Iris pigment epithelial cell (primary cell): ENCODE measurements around the gene HOOK1.
"Not testable (repeated sequence)": the region's sequence is repeated elsewhere in the genome, so short reads cannot be mapped to it uniquely, and the experiment has no call there.

Source experiments
- DNase-seq: peaks from one replicate; pipeline ENCODE4 v3.0.0-alpha.2; 2011; ENCODE audit warnings: low read depth

Gene HOOK1

DNA sequence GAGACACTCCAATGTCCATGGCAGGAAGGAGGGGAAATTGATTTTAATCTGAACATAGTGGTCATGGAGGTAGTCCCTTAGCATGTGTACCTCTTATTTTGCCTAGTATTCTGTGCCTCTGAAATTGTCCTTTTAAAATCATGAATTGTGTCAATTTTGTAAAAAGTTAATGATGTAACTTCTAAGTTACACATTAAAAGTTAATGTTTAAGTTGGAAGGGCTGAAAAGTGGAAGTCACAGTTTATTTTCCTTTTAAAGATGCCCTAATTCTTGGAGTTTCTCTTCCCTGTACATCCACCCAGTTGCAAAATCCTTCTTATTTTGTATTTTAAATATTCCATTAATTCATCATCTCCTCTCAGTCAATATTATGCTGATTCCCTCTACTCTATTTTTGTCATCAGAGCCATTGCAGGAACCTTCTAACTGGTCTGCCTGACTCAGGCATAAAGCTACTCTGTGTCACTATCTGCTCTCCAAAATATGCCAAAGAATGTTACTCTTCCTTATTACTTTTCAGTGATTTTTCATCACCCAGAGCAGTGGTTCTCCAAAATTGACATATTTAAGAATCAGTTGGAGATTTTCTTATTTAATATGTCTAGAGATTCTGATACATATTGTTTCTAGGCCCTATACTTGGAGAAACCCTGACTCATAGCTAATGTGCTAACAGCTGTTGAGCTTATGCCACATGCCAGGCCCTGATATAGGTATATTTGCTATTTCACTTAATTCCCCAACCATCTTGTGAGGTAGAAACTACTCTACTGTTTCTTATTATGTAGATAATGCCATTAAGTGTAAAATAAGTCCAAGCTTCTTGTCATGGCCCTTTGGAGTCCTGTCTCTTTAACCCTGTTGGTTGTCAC, 5.1 kb downstream of the HOOK1 start:
- DNase-seq, result no peak

DNA sequence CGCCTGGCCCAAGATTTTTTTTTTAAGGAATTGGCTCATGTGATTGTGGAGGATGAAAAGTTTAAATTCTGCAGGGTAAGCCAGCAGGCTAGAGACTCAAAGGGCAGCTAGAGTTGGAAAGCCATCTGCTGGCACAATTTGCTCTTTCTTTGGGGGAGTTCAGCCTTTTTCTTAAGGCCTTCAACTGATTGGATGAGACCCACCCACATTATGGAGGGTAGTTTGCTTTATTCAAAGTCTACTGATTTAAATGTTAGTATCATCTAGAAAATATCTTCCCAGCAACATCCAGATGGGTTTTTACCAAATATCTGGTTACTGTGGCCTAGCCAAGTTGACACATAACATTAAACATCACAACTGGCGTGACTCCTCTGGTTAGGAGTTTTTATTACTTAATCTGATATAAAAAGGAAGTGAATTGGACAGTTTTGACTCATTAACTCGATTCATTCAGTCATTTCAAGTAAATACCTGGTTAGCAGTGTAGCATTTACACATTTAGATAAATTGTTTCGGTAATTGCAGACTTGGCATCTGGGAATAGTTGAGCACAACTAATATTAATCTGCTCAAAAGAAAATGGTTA, 12.4 kb downstream of the HOOK1 start:
- no peak for DNase-seq

DNA sequence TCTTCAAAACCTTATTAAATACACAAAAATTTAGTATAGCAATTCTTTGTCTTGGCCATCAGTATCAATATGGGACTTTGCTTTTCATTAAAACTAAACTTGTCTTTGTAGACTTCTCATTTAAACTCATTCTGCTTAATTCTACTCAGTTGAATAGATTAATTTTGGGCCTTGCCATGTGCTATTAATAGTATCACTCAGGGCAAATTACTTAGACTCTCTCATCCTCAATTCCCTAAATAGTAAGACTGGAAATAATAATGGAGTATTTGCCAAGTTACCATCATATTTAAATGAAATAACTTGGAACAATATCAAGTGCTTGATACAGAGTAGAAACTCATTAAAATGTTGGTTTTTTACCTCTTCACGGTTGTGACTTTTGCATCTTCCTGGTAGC, 13.4 kb downstream of the HOOK1 start:
- DNase-seq, result no peak

- no peak for DNase-seq
Measured at GRCh38 chr1:59831529-59831928, 16.8 kb downstream of the HOOK1 start.

DNA sequence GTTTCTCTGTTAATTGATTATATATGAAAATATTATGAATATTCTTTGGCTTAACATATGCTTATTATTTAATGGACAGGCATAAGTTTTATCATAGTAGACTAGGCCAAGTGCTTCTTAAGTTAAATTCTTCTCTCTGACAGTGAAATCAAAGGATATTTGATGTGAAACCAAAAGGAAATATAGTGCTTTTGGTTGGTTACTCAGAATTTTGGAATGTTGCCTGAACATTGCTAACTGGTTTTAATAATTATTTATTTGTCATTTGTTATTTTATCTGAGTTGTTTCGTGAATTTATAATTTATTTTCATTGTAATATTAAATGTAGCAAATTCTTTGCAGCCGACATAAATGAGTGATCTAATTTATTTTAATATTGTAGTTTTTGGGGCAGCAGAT, 18.3 kb downstream of the HOOK1 start:
- DNase-seq, result no peak

DNA sequence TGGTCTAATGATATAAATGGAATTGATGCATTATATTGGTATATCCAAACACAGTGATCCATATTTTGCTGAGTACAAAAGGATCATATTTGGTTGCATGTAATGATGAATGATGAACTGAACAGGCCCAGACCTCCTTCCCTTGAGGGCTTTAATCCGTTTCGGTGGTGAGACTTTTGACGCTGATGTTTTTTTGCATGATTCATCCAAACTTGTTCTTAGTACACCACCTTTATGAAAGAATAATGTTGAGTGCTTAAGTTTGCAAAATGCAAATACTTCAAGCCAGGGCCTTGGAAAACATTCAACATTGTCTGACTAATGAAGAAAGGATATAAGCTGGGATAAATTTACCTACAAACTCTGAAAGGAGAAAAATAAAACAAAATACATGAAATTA, 19.2 kb downstream of the HOOK1 start:
- DNase-seq, result no peak

- DNase-seq, result not testable (repeated sequence)
Measured at GRCh38 chr1:59837857-59838256, 23.1 kb downstream of the HOOK1 start.

GRCh38 chr1:59845091-59845490, 30.3 kb downstream of the HOOK1 start:
- DNase-seq, result no peak

DNA sequence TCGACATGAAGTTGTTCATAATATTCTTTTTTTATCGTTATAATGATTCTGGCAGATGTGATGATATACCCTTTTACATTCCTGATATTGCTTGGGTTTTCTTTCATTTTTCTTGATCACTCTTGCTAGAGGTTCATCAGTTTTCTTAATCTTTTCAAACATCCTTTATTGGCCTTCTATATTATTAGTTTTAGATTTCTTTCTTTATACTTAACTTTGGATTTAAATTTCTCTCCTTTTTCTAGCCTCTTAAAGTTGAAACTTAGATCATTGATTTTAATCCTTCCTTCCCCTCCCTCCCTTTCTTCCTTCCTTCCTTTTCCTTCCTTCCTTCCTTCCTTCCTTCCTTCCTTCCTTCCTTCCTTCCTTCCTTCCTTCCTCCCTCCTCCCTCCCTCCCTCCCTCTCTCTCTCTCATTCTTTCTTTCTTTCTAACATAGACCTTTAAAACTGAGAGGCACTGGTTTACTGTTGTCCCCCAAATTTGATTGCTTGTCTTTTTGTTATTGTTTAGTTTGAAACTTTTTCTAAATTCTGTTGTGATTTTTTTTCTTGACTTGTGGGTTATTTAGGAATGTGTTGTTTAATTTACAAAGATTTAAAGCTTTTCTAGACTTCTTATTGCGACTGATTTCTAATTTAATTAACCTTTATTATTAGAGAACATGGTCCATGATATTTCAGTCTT, 31.6 kb downstream of the HOOK1 start:
- no peak for DNase-seq

- no peak for DNase-seq
Measured at GRCh38 chr1:59846895-59847282, 32.1 kb downstream of the HOOK1 start.

DNA sequence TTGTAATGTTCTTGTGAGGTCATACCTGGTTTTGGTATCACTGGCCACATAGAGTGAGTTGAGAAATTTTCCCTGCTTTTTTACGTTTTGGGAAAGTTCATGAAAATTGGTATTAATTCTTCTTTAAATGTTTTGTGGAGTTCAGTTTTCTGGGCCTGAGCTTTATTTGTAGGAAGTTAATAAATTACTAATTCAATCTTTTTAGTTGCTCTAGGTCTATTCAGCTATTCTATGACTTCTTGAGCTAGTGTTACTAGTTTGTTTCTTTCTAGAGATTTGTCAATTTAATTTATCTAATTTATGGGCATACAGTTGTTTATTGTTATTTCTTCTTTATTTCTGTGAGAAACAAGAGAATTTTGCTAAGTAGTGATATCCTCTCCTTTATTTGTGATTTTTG, 37.4 kb downstream of the HOOK1 start:
- DNase-seq, result no peak

DNA sequence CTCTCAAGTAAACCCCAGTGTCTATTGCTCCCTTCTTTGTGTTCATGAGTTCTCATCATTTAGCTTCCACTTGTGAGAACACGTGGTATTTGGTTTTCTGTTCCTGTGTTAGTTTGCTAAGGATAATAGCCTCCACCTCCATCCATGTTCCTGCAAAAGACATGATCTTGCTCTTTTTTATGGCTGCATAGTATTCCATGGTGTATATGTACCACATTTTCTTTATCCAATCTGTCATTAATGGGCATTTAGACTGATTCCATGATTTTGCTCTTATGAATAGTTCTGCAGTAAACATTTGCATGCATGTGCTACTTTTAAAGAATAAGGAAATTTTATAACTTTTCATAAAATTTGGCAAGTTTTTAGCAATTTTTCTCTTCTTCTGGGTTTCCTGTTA, 40.5 kb downstream of the HOOK1 start:
- DNase-seq, result not testable (repeated sequence)

- DNase-seq, result no peak
Measured at GRCh38 chr1:59856725-59857338, 42.1 kb downstream of the HOOK1 start.

DNA sequence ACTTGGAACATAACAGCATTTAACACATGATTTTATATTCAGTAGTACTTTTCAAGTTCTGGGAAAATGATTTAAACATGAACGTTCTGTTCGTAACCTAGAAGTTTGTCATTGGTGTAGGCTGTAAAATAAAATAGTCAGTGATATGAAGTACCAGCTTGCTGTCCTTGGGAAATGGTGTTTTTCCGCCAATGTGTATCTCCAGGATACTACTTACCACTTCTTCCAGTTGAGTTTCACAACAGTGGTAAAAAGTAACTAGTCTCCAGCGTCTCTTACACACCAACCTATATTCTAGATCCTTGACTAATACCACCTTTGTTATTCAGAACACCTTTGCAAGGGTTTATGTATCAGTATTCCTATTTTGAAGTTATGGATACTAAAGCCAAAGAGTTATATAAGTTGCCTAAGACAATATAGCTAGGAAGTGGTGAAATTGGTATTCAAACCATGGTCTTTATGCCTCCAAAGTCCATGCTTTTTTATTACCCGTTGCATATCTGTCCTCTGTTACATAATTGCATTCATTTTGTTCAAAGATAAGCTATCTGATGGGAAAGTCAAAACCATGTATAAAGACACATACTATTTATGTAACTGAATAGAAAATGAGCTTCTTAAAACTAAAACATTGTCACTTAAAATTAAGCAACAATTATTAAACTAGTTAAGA, 43.1 kb downstream of the HOOK1 start:
- no peak for DNase-seq

GRCh38 chr1:59866462-59866861, 51.7 kb downstream of the HOOK1 start:
- no peak for DNase-seq

GRCh38 chr1:59871746-59872145, 57.0 kb downstream of the HOOK1 start:
- DNase-seq, result no peak

GRCh38 chr1:59877108-59877682, 62.4 kb downstream of the HOOK1 start:
- no peak for DNase-seq

GRCh38 chr1:59878370-59878769, 63.6 kb downstream of the HOOK1 start:
- DNase-seq, result no peak

GRCh38 chr1:59879574-59879973, 64.8 kb downstream of the HOOK1 start:
- DNase-seq, result peak; percentile 77

DNA sequence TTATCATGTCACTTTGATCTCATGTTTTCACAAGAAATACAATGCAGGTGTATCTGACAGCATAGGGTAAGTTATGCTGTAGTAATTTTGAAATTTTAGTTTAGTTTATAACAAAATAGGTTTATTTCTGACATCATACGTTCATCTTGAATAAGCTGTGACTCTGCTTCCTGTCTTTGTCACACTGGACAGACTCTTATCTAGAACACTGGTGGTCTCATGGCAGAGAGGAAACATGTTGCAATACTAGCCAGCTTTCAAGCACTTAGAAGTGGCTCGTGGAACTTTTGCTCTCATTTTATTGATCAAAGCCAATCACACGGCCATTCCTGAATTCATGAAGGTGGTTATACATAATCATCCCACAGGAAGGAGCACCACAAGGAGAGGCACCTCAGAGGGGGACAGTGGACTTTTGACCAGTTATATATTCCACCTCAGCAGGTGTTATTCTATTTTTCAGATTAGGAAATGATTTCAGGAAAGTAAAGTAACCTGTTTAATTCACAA, 65.3 kb downstream of the HOOK1 start:
- DNase-seq, result no peak

- DNase-seq, result no peak
Measured at GRCh38 chr1:59880735-59881134, 66.0 kb downstream of the HOOK1 start.
